Trophoblast cell (in vitro differentiated cells and primary cell): Measurements from ENCODE around the gene CDKAL1.

Source experiments
- DNase-seq, 2 donors: peaks; one replicate each; pipeline ENCODE4 v3.0.0-alpha.2; 2016
- H2AFZ ChIP-seq: 2 replicates; pipeline ENCODE4 v1.6.1; 2013; ENCODE audit warnings: low read length, moderate library complexity, mild to moderate bottlenecking; ENCODE audit not compliant: insufficient read depth, poor library complexity
- H2AK5ac ChIP-seq: 2 replicates; pipeline ENCODE4 v1.6.1; 2013; ENCODE audit warnings: mild to moderate bottlenecking, low read length
- H2BK120ac ChIP-seq: 2 replicates; pipeline ENCODE4 v1.6.1; 2013; ENCODE audit warnings: low read length, mild to moderate bottlenecking, moderate library complexity; ENCODE audit not compliant: insufficient read depth, poor library complexity
- H2BK12ac ChIP-seq: 2 replicates; pipeline ENCODE4 v1.6.1; 2013; ENCODE audit warnings: mild to moderate bottlenecking, low read length, moderate library complexity
- H2BK5ac ChIP-seq: 2 replicates; pipeline ENCODE4 v1.6.1; 2013; ENCODE audit warnings: low read length, low read depth, moderate library complexity, mild to moderate bottlenecking; ENCODE audit not compliant: poor library complexity
- H3K14ac ChIP-seq: 2 replicates; pipeline ENCODE4 v1.6.1; 2013; ENCODE audit warnings: mild to moderate bottlenecking, low read length
- H3K18ac ChIP-seq: 2 replicates; pipeline ENCODE4 v1.6.1; 2013; ENCODE audit warnings: mild to moderate bottlenecking, low read length
- H3K23ac ChIP-seq: 2 replicates; pipeline ENCODE4 v1.6.1; 2013; ENCODE audit warnings: low read length
- H3K27ac ChIP-seq: 2 replicates; pipeline ENCODE4 v1.5.1; 2013; ENCODE audit warnings: low read depth, mild to moderate bottlenecking, inconsistent platforms, low read length, moderate library complexity
- H3K27me3 ChIP-seq: 2 replicates; pipeline ENCODE4 v1.6.1; 2013; ENCODE audit warnings: inconsistent platforms, mild to moderate bottlenecking, low read length, moderate library complexity; ENCODE audit not compliant: insufficient read depth
- H3K36me3 ChIP-seq, 2 experiments: 1 replicate in 1 of 2; 2 replicates in 1 of 2; pipeline ENCODE4 v1.6.1; 2013; ENCODE audit warnings: low read length in 2 of 2, mild to moderate bottlenecking in 2 of 2, moderate library complexity in 1 of 2; ENCODE audit not compliant: insufficient read depth in 2 of 2, control insufficient read depth in 1 of 2
- H3K4ac ChIP-seq: 2 replicates; pipeline ENCODE4 v1.6.1; 2013; ENCODE audit warnings: low read depth, mild to moderate bottlenecking, low read length, moderate library complexity
- H3K4me1 ChIP-seq, 2 experiments: 1 replicate in 1 of 2; 2 replicates in 1 of 2; pipeline ENCODE4 v1.6.1; 2013; ENCODE audit warnings: low read length in 2 of 2, mild to moderate bottlenecking in 2 of 2, moderate library complexity in 1 of 2; ENCODE audit not compliant: insufficient read depth in 2 of 2, control insufficient read depth in 1 of 2
- H3K4me2 ChIP-seq: 2 replicates; pipeline ENCODE4 v1.6.1; 2013; ENCODE audit warnings: inconsistent platforms, mild to moderate bottlenecking, low read length, moderate library complexity
- H3K4me3 ChIP-seq: 2 replicates; pipeline ENCODE4 v1.5.1; 2013; ENCODE audit warnings: mild to moderate bottlenecking, low read depth, low read length, inconsistent platforms
- H3K79me1 ChIP-seq: one replicate; pipeline ENCODE4 v1.6.1; 2013; ENCODE audit warnings: low read length
- H3K79me2 ChIP-seq: 2 replicates; pipeline ENCODE4 v1.6.1; 2013; ENCODE audit warnings: low read length, mild to moderate bottlenecking; ENCODE audit not compliant: control insufficient read depth, insufficient read depth, poor library complexity
- H3K9ac ChIP-seq: 2 replicates; pipeline ENCODE4 v1.6.1; 2013; ENCODE audit warnings: mild to moderate bottlenecking, low read length
- H3K9me3 ChIP-seq: 2 replicates; pipeline ENCODE4 v1.6.1; 2013; ENCODE audit warnings: low read depth, mild to moderate bottlenecking, control low read depth, inconsistent platforms, low read length; ENCODE audit not compliant: insufficient read depth
- H4K12ac ChIP-seq: 2 replicates; pipeline ENCODE4 v1.6.1; 2013; ENCODE audit warnings: low read depth, mild to moderate bottlenecking, low read length, moderate library complexity
- H4K8ac ChIP-seq: 2 replicates; pipeline ENCODE4 v1.6.1; 2013; ENCODE audit warnings: low read depth, mild to moderate bottlenecking, low read length, moderate library complexity
- H4K91ac ChIP-seq: one replicate; pipeline ENCODE4 v1.6.1; 2013; ENCODE audit warnings: low read depth, mild to moderate bottlenecking, low read length, moderate library complexity
- WGBS: extraction: QIAGEN DNeasy Blood & Tissue Kit; methylation state at CpG from one replicate; pipeline ENCODE4 v1.1.7; 2013; ENCODE audit warnings: missing lambda C conversion rate; ENCODE audit not compliant: insufficient read length, insufficient coverage; ENCODE audit errors: extremely low coverage; 5-methylcytosine and 5-hydroxymethylcytosine counted together

CDKAL1 gene

DNA sequence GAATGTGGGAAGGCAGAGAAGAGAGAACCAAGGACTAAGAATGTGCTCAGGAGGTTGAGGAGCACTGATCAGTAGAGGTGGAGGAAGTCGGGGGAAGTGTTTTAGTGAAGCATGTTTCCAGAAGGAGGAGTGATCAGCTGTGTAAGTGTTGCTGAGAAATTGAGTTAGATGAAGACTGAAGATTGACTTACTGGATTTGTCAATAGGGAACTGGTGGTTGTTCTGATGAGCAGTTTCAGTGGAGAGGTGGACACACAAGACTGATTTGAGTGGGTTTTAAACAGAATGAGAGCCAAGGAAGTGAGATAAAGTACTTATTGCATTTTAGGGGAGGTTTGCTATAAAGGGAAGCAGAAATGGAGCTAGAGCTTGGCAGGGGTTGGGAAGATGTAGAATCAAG lies 182.6 kb downstream of the CDKAL1 start:
- H4K91ac ChIP-seq = no peak overlapping the region
- H2AFZ ChIP-seq = no peak overlapping the region
- H2AK5ac ChIP-seq = no peak overlapping the region
- no peak overlapping the region for H3K4me2 ChIP-seq
- no peak for DNase-seq
- no peak overlapping the region for H3K4ac ChIP-seq
- no peaks in the 10 kb centered on the region for H3K36me3 ChIP-seq
- H3K18ac ChIP-seq = no peak overlapping the region
- H3K9me3 ChIP-seq = no peaks in the 10 kb centered on the region
- H3K4me1 ChIP-seq = no peaks in the 10 kb centered on the region
- no peak overlapping the region for H3K4me3 ChIP-seq
- H3K79me1 ChIP-seq = no peaks in the 10 kb centered on the region
- H3K23ac ChIP-seq = no peak overlapping the region
- no peaks in the 10 kb centered on the region for H3K79me2 ChIP-seq
- no peak overlapping the region for H3K14ac ChIP-seq
- no peak overlapping the region for H4K12ac ChIP-seq
- no peak overlapping the region for H2BK12ac ChIP-seq
- no peaks in the 10 kb centered on the region for H3K27me3 ChIP-seq
- no peak overlapping the region for H3K27ac ChIP-seq
- H4K8ac ChIP-seq = no peak overlapping the region
- H2BK120ac ChIP-seq = no peak overlapping the region
- no peak overlapping the region for H3K9ac ChIP-seq
- H2BK5ac ChIP-seq = no peak overlapping the region
- no CpG with 5 or more reads among the region's 1 CpG for WGBS

DNA sequence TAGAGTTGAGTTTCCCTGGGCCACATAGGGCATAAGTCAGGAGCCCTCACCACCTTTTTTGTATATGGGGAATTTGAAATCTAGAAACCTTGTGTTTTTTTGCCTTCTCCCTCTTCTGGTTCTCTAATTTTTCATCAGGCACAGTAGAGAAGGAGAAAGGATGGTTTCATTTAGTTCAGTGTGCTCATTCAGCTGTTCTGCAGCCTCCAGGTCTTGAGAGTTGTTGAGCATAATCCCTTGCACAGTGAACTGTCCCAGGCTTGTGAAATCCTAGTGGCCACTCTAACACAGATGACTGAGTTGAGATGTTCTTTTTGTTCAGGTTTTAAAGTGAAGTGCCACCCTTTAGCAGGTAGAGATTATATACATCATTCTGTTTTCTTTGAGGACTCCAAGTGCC lies 183.5 kb downstream of the CDKAL1 start:
- Histone ChIP-seq H3K23ac (no peak overlapping the region), H3K79me1 (no peaks in the 10 kb centered on the region), H4K91ac (no peak overlapping the region), H3K27me3 (no peaks in the 10 kb centered on the region), H2BK120ac (no peak overlapping the region), H3K18ac (no peak overlapping the region), H3K4me3 (no peak overlapping the region), H3K9ac (no peak overlapping the region), H3K14ac (no peak overlapping the region), H3K4ac (no peak overlapping the region), H4K8ac (no peak overlapping the region), H4K12ac (no peak overlapping the region), H2AK5ac (no peak overlapping the region), H2BK5ac (no peak overlapping the region), H2BK12ac (no peak overlapping the region), H3K79me2 (no peaks in the 10 kb centered on the region), H3K4me1 (no peaks in the 10 kb centered on the region), H2AFZ (no peak overlapping the region), H3K9me3 (no peaks in the 10 kb centered on the region), H3K36me3 (no peaks in the 10 kb centered on the region), H3K4me2 (no peak overlapping the region), H3K27ac (no peak overlapping the region)
- DNase-seq = no peak

DNA sequence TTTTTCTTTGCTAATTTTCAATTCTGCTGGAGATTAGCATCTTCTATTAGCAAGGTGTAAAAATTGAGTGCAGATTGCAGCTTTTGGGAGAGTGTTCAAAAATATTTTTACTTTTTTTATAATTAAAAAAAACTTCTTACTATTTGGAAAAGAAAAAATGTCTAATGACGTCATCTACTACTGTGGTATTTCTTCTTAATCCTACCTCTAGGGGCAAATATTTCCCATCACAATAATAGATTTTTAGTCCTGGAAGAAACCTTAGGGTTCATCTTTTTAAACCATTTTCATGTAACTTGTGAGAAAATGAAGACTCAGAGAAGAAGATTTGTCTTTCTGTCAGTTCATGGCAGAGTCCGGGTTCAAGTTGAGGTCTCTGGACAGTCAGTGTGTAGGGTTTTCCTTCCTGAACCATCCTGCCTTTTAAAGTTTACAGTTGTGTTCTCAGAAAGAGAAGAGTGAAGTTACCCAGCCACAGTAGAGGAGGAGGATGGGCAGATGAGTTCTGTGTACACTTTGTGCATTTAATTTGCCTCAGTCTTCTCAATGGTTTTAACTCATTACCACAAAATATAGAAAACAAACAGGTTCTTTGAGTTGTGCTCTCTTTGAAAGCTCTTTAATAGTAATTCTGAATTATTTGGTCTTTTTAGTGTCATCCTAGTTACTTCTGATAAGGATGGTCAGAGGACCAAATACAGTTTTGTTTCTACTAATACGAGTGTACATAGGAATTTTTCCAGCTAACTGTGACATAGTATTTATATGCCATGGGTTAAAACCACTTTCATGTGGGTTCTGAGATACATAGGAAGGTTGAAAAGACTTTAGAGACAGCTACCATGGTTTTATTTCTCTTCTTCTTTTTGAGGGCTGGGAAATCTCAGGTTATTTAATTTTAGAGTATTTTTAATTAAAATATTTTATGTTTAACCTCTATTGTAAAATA lies 184.7 kb downstream of the CDKAL1 start:
- H3K4ac ChIP-seq = no peak overlapping the region
- H3K36me3 ChIP-seq = no peaks in the 10 kb centered on the region
- DNase-seq = no peak
- H4K8ac ChIP-seq = no peak overlapping the region
- no peak overlapping the region for H2BK12ac ChIP-seq
- no CpG with 5 or more reads among the region's 3 CpGs for WGBS
- no peak overlapping the region for H2BK120ac ChIP-seq
- H2AK5ac ChIP-seq = no peak overlapping the region
- peaks cover 2 to 6% of the 10 kb centered on the region in 2 experiments for H3K4me1 ChIP-seq
- H4K91ac ChIP-seq = no peak overlapping the region
- no peak overlapping the region for H3K27ac ChIP-seq
- no peaks in the 10 kb centered on the region for H3K79me2 ChIP-seq
- no peak overlapping the region for H3K23ac ChIP-seq
- H3K27me3 ChIP-seq = no peaks in the 10 kb centered on the region
- no peak overlapping the region for H4K12ac ChIP-seq
- no peak overlapping the region for H3K9ac ChIP-seq
- H3K4me3 ChIP-seq = no peak overlapping the region
- H3K79me1 ChIP-seq = peaks cover 2% of the 10 kb centered on the region
- H3K18ac ChIP-seq = no peak overlapping the region
- no peak overlapping the region for H3K14ac ChIP-seq
- H3K9me3 ChIP-seq = no peaks in the 10 kb centered on the region
- H2BK5ac ChIP-seq = no peak overlapping the region
- H2AFZ ChIP-seq = no peak overlapping the region
- H3K4me2 ChIP-seq = no peak overlapping the region

DNA sequence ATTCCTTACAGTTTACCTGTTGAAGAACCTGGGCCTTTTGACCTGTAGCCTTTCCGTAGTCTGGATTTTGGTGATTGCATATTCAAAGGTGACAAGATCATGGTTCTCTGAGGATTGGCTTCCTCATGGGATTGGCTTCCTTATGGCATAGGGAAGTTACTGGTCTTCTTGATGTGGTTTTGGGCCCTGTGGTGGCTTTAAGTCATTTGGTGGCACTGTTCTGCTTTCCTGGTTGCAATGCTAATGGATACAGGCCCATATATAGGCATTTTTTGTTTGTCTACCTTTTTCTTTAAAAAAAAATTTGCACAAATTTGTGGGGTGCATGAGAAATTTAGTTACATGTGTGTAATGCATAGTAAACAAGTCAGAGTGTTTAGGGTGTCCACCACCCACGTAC lies 185.7 kb downstream of the CDKAL1 start:
- DNase-seq = no peak
- Histone ChIP-seq H2BK12ac (no peak overlapping the region), H4K91ac (no peak overlapping the region), H3K9ac (no peak overlapping the region), H4K12ac (no peak overlapping the region), H3K4me1 (peaks cover 2 to 6% of the 10 kb centered on the region in 2 experiments), H2AFZ (no peak overlapping the region), H3K4me2 (no peak overlapping the region), H3K18ac (no peak overlapping the region), H3K36me3 (no peaks in the 10 kb centered on the region), H3K27ac (no peak overlapping the region), H3K4ac (no peak overlapping the region), H3K9me3 (no peaks in the 10 kb centered on the region), H3K79me1 (peaks cover 2% of the 10 kb centered on the region), H3K79me2 (no peaks in the 10 kb centered on the region), H3K4me3 (no peak overlapping the region), H4K8ac (no peak overlapping the region), H3K23ac (no peak overlapping the region), H2AK5ac (no peak overlapping the region), H2BK120ac (no peak overlapping the region), H3K14ac (no peak overlapping the region), H2BK5ac (no peak overlapping the region), H3K27me3 (no peaks in the 10 kb centered on the region)
- no CpG with 5 or more reads among the region's 2 CpGs for WGBS
